GM19023 (cell line): ENCODE data around the gene AMHR2.
"Not testable (repeated sequence)": the region's sequence is repeated elsewhere in the genome, so short reads cannot be mapped to it uniquely, and the experiment has no call there.

ENCODE experiments used
- ATAC-seq: cut with Tn5 transposase; IDR thresholded peaks from one replicate; pipeline ENCODE4 v1.9.1; 2021; ENCODE audit warnings: mild to moderate bottlenecking, moderate library complexity; ENCODE audit not compliant: unreplicated experiment

AMHR2 gene

DNA sequence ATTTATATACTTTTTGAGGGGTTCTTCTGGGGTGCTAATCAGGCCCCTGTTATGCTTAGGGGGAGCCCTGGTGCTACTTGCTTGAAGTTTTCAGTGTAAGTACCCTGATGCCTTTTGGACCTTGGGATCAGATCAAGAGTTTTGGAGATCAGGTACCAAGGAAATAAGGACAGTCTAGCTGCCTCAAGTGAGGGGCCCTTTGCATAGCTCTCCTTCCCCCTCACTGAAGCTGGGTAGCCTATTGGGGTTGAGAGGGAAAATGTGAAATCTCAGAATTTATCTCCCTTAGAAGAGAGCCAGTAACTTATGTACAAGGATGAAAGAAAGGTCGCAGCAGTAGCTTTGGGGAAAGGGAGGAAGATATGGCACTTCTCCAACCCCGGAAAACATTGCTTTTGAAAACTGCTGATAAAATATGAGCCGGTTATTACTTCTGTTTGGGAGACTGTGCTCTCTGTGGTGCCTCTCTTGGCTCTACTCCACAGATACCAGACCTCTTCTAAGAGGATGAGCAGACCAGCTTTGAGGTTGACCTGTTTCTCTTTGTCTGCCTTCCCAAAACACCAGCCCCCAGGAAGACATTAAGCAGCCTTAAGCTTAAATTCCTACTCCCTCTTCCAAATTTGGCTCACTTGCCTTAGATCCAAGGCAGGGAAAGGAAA is 8.8 kb upstream of the AMHR2 start:
- no peak for ATAC-seq

DNA sequence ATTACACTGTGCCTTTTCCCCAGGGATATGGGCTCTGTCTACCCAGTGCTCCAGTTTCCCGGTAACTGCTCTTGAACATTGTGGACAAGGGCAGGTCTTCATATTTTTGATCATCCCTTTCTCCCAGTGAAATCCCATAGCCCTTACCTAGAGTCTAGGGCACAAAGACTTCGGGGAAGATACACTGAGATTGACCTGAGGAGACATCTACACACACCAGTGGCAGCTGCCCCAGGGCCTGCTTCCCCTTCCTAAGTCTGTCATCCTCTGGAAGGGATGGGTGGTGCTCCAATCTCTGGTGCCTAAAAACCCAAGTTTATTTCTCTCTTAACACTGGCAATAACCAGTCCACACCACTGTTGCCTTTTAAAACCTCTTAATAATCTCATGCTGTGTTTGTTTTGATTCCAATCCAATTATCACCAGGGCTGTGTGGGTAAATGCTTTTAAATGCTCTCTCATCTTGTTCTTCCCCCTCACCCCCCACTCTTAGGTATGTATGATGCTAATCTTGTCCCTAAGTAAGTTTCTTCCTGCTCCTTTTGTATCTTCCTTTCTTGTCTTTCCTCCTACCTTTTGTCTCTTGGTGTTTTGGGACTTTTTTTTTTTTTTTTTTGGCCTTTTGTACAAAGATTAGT is 7.8 kb upstream of the AMHR2 start:
- ATAC-seq: not testable (repeated sequence)

DNA sequence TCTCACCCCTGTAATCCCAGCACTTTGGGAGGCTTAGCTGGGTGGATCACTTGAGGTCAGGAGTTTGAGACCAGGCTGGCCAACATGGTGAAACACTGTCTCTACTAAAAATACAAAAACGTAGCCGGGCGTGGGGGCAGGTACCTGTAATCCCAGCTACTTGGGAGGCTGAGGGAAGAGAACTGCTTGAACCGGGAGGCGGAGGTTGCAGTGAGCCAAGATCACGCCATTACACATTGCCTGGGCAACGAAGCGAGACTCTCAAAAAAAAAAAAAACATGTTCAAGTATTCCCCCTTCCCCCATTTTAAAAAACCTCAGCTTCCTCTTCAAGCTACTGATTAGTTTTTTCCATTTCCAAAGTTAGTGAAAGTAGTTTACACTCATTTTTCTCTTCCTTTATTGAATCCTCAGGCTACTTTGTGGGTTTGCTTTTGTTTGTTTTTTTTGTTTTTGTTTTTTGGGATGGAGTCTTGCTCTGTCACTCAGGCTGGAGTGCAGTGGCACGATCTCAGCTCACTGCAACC is 6.3 kb upstream of the AMHR2 start:
- ATAC-seq: not testable (repeated sequence)

DNA sequence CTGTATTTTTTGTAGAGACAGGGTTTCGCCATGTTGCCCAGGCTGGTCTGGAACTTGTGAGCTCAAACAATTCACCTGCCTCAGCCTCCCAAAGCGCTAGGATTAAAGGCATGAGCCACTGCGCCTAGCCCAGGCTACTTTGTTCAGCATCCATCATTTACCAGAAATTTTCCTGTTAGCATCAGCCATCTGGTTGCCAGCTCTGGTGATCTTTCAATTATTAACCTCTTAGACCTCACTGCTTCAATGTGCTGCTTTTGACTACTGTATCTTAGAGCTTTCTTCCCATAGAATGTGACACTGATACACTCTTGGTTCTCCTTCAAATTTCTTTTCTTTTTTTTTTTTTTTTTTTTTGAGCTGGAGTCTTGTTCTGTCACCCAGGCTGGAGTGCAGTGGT is 5.4 kb upstream of the AMHR2 start:
- ATAC-seq: no peak

DNA sequence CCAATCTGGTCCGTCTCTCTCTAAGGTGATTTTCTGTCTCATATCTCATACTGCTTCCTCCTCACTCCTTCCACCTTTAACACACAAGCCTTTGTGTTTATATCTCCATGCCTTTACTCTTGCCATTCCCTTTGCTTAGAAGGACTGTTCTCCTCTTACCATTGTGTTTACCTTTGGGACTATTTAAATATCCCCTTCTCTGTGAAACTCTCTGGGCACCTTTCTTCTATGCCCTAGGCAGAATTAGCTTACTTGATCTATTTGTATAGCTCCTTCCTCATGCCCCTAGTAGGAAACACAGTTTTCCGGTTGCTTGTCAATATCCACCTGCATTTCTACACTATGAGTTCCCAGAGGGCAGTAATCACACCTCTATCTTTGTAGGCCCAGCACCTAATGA is 3.9 kb upstream of the AMHR2 start:
- ATAC-seq: no peak

DNA sequence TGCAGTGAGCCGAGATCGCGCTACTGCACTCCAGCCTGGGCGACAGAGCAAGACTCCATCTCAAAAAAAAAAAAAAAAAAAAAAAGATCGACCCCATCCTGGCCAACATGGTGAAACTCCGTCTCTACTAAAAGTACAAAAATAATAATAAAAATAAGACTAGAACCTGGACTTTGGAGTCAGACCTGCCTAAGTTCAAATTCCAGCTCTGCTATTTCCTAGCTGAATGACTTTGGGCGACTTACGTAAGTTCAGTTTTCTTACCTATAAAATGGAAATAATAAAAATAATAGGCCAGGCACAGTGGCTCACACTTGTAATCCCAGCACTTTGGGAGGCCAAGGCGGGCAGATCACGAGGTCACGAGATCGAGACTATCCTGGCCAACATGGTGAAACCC is 1.4 kb upstream of the AMHR2 start:
- not testable (repeated sequence) for ATAC-seq

DNA sequence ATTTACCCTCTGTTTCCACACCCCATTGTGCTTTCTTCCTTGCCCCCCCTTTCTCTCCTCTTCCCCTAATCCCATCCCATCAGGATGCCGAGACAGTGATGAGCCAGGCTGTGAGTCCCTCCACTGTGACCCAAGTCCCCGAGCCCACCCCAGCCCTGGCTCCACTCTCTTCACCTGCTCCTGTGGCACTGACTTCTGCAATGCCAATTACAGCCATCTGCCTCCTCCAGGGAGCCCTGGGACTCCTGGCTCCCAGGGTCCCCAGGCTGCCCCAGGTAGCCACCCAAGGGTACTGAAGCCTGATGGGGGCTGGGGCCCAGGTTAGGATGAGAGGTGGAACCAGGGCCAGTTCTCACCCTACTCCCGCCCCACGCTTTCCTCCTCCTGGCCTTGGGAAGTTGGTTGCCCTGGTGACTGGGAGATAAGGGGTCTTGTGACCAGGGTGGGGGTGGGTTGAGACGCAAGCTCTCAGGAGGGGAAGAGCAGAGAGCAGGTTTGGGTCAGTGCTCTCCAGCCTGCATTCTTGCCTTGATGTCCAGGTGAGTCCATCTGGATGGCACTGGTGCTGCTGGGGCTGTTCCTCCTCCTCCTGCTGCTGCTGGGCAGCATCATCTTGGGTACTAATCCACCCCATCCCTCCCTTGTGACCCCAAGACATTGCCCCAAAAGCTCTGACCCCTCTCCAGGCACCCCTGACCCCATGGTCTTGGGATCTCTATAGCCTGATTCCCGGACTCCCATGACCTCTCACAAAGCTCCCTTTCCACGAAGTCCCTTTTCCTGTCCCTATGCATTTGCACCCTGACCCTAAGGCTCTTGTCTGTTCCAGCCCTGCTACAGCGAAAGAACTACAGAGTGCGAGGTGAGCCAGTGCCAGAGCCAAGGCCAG is 1.2 kb downstream of the AMHR2 start:
- no peak for ATAC-seq

DNA sequence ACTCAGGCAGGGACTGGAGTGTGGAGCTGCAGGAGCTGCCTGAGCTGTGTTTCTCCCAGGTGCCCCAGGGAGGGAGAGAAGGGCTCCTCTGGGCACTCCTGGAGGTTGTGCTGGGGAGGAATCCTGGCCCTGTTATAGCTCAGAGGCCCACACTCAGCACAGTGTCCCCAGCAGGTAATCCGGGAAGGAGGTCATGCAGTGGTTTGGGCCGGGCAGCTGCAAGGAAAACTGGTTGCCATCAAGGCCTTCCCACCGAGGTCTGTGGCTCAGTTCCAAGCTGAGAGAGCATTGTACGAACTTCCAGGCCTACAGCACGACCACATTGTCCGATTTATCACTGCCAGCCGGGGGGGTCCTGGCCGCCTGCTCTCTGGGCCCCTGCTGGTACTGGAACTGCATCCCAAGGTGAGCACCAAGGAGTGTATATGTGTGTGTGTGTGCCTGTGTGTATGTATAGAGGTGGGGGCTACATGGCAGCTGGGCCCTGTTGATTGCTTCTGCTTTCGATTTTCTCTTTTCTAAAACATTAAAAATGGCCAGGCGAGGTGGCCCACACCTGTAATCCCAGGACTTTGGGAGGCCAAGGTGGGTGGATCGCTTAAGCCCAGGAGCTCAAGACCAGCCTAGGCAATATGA is 2.0 kb downstream of the AMHR2 start:
- no peak for ATAC-seq

DNA sequence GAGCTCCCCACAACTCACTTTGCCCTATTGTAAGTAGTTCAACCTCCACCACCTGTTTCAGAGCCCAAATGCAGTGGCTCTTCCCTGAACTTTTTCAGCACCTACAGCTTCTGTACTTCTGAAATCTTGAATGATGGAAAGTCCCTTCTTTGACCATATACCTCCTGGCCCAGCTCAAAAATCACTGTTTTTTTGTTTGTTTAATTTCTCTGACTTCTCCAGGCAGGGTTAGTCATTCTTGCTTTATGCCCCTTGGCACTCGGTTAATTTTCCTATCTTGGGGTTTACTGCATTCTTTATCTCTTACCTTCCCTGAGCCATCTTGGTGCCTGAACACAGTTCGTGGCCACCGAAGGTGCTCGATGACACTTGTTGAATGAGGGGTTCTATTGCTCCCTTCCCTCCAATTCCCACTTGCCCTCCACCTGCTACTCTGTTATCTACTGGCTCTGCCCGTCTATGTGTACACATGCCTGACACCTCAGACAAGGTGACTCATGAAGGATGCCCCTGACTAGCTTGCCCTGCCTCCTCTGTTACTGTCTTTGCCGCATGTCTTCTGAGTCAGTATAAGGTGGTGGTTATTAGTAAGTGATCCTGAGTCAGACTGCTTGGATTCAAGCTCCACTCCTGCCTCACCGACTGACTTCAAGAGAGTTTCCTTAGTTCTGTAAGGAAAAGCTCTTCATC is 4.4 kb downstream of the AMHR2 start:
- no peak for ATAC-seq

DNA sequence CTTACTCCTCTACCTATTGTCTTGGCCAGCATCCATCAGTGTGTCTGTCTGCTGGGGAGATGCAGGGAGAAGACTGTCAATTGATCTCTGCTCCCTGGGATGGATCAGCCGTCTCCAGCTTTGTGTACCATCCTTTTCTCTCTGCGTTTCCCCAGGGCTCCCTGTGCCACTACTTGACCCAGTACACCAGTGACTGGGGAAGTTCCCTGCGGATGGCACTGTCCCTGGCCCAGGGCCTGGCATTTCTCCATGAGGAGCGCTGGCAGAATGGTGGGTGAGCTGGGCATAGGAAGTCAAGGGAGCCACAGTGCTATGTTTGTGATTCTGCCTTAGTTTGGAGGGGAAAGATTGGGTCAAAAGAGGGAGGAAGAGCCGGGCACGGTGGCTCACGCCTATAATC is 5.1 kb downstream of the AMHR2 start:
- no peak for ATAC-seq

DNA sequence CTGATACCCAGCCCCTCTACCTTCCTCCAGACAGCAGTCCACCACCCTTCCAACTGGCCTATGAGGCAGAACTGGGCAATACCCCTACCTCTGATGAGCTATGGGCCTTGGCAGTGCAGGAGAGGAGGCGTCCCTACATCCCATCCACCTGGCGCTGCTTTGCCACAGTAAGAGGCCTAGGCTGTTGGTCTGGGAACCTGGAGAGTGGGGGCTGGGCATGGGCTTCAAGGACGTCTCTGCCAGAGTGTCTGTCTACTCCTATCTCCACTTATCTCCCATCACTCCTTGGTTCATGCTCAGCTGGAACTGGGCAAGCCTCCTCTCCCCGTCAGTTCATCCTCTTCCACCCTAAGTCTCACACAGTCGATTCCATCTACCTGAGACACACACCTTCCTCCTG is 6.5 kb downstream of the AMHR2 start:
- ATAC-seq: no peak

DNA sequence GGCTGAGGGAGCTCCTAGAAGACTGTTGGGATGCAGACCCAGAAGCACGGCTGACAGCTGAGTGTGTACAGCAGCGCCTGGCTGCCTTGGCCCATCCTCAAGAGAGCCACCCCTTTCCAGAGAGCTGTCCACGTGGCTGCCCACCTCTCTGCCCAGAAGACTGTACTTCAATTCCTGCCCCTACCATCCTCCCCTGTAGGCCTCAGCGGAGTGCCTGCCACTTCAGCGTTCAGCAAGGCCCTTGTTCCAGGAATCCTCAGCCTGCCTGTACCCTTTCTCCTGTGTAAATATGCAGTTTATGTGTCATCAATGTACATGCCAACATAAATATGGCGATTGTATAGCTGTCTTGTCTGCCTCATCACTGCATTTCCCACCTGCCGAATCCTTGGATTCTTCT is 7.5 kb downstream of the AMHR2 start:
- ATAC-seq: no peak

DNA sequence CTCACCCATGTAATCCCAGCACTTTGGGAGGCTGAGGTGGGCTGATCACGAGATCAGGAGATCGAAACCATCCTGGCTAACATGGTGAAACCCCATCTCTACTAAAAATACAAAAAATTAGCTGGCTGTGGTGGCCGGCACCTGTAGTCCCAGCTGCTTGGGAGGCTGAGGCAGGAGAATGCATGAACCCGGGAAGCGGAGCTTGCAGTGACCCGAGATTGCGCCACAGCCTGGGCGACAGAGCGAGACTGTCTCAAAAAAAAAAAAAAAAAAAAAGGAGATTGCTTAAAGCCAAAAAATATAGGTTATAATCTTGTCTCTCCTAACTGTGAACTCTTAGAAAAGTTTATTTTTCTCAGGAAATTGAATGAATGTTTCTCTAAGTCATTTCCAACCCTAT is 11.7 kb downstream of the AMHR2 start:
- not testable (repeated sequence) for ATAC-seq

DNA sequence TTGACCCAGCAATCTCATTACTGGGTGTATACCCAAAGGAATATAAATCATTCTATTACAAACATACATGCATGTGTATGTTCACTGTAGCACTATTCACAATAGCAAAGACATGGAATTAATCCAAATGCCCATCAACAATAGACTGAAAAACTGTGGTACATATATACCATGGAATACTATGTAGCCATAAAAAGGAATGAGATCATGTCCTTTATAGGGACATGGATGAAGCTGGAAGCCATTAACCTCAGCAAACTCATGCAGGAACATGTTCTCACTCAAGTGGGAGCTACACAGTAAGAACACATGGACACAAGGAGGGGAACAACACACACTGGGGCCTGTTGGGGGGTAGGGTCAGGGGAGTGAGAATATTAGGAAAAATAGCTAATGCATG is 15.9 kb downstream of the AMHR2 start:
- not testable (repeated sequence) for ATAC-seq

DNA sequence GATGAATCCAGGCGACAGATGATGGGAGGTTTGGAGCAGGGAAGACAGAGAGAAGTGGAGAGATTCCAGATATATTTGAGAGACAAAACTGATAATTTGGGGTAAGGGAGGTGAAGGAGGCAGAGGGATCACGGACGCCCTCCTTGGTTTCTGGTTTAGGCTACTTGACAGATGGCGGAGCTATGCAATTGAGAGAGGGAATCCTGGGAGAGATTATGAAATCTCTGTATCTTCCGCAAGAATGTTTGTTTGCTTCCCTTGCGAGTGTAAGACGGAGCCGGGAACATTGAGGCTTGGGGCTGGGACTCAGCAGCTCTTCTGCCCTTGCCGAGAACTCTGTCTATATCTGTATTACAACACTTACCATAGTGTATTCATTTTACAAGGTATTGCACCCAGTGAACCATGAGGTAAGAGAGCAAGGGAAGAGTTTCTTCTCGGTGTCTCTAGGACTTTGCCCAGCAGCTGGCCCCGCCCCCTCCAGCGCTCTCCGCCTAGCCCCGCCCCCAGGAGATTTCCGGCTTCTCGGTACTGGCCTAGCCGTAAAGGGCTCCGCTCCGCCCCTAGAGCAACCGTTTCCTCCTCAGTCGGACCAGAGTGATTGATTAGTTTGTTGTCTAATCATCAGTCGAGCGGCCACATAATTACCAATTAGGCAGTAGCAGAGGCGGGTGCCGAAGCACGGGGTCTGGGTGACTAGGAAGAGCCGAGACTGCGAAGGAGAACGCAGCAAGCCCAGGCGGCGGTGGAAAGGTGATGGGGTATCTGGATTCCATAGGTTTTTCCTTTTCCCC is 17.6 kb downstream of the AMHR2 start, which contains the start of gene PRR13:
Gene PRR13 (plus strand): TSS at position 695 of the 794 bp plus-strand sequence. CDS start 981 bp downstream, outside the sequence.
- peak; percentile 99 for ATAC-seq

DNA sequence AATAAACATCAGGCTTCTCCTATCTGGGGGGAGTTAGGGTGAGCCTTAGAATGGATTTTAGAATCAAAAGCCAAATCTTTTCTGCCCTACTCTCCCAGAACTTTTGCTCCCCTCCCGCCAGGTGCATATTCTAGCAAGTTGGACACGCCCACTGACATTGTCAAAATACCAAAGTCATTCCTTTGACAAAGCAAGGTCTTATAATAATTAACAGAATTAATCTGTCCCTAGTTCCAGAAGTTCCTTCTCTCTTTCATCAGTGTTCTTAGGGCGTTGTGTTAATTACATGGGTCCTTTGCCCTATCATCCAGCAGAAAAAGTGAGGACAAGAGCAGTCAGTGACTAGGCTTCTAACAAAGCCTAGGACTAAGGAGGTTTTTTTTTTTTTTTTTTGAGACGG is 20.3 kb downstream of the AMHR2 start:
- ATAC-seq: no peak

DNA sequence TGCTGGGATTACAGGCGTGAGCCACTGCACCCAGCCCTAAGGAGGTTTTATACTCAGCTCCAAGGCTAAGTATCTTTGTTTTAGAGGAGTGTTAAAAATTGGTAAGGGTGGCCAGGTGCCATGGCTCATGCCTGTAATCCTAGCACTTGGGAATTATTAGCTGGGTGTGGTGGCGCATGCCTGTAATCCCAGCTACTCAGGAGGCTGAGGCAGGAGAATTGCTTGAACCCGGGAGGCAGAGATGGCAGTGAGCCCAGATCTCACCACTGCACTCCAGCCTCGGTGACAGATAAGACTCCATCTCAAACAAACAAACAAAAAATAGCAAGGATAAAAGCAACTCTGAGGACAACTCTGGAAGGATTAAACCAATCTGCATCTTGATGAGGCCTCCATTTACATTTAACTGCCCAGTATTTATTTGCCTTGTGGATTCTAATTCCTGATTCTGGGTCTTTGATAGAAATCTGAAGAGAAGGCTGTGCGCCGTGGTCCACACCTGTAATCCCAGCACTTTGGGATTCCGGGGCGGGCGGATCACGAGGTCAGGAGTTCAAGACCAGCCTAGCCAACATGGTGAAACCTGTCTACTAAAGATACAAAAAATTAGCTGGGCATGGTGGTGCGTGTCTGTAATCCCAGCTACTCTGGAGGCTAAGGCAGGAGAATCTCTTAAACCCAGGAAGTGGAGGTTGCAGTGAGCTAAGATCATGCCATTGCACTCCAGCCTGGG is 21.1 kb downstream of the AMHR2 start:
- ATAC-seq: not testable (repeated sequence)

DNA sequence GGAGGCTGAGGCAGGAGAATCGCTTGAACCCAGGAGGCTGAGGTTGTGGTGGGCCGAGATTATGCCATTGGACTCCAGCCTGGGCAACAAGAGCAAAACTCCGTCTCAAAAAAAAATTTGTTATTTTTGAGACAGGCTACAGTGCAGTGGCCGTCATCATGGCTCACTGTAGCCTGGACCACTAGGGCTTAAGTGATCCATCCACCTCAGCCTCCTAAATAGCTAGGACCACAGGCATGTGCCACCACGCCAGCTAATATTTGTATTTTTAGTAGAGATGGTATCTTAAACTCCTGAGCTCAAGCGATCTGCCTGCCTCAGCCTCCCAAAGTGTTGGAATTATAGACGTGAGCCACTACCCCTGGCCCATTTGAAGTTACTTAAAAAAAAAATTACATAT is 27.3 kb downstream of the AMHR2 start:
- no peak for ATAC-seq

DNA sequence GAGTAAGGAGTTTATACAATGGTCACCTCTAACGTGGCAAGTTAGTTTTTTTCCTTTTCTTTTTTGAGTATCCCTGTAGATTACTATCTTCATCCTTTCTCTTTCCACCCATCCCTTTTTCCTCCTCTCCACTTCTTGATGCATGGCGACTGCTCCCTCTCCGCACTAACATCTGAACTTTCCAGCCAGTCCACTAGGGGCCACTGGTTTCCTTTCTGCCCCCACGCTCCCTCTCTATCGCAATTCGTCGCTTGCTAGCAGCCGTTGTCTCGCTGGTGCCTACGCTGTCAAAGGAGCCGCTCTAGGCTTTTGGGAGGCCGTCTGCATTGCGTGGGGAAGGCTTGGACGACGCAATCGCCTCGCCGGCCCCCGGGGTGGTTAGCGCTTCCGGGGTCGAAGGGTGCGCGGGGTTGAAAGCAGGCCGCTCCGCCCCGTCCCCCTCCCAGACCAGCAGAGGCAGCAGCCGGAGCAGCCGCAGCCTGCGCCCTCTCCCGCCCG is 28.1 kb downstream of the AMHR2 start, which contains the start of gene PCBP2:
Gene PCBP2 (plus strand): TSS at position 442 of the 498 bp plus-strand sequence. CDS start 2,699 bp downstream, outside the sequence.
- peak; percentile 95 for ATAC-seq
